NCI-H2029 treated with DMSO at 0.1 percent for 48 hours (cell line): ENCODE results near the gene MIEN1.
"Not testable (repeated sequence)": the region's sequence is repeated elsewhere in the genome, so short reads cannot be mapped to it uniquely, and the experiment has no call there.

ENCODE experiments used
- DNase-seq: peaks from one replicate; lab custom pipeline; 2025; lab: John Stamatoyannopoulos, UW

MIEN1 gene, protein sequence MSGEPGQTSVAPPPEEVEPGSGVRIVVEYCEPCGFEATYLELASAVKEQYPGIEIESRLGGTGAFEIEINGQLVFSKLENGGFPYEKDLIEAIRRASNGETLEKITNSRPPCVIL

DNA sequence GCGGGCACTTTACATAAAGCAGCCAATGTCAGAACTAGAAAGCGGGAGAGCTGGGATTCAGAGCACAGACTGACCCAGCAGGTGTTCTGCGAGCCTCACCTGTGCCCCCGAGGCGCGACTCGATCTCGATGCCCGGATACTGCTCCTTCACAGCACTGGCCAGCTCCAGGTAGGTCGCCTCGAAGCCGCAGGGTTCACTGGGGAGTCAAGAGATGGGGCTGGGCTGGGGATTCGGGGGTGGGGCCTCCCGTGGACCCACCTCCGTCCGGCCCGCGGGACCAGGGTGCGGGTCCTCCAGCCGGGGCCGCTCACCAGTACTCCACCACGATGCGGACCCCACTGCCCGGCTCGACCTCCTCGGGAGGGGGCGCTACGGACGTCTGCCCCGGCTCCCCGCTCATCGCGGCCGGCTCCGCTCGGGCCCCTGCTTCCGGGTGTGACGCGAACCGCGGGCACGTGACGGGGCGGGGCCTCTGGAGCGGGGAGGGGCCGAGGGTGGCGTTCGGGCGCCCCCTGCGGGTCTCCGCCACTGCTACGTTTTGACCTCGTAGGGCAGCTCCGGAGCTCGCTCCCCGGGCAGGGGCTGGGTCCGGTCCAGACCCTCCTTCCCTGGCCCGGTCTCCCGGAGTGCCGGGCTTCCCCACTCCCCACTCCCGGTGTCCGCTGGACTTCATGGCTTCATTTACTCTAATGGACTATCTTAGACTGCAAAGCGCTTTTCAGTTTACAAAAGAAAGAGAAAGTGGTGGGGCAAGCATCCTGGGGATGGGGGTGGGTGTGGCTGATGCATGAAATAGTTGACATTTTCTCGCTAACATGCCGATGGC lies at the start of gene MIEN1:
Gene MIEN1, minus strand, starts transcription at position 438 of the 827 bp plus-strand sequence. Its CDS starts 37 bp downstream, at position 401.
- peak; percentile 29 for DNase-seq

DNA sequence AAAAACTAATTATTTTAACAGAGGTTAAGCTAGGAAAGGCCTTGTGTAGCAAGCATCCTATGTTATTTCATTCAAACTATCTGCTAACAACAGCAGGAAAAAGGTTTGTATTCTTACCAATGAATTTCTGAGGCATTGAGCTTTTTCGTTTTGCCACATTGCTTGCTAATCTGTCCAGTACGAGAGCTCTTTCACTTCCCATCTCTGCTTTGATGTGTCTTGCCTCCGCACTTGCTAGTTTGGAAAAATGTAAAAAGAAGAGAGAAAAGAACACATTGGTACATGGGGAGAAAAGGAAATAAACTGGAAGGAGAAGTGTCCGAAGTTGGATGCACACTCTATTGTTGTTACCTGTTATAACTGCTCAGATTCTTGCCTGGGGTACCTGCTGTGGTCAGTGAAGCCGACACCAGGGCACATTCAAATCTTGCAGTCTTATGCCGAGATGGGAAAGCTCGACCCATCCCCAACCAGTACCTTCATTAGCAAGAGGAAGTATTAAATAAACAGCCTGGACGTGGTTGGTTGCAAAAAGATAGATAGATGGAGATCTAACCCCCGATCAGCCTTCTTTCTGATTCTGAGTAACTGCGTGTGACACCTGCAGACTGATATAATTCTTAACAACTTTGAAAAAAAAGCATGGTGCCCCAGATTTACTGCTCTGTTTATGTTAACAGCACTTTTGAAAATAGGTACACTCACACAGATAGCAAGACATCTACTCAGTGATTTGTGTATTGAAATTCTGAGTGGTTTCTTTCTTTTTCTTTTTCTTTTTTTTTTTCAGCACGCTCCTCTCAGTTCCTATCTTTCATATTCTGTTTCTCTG lies 47.4 kb upstream of the MIEN1 start:
- no peak for DNase-seq

DNA sequence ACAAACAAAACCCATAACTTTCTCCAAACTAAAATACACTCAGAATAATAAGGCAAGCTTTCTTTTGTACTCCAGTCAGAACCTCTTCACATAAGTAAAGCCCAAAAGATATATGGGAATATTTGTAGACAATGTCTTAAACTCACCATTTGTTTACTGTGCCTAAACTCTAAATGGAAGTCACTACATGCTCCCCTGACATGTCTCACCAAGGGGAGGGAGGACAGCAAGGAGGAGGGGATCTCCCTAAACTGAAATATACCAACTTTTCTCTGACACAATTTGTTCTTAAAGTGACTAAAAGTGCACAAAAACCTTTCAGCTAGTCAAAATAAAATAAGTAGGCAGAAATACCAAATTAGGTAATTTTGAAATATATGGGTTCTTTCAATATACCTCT lies 45.9 kb upstream of the MIEN1 start:
- no peak for DNase-seq

GRCh38 chr17:39775031-39775430 lies 44.7 kb upstream of the MIEN1 start:
- DNase-seq = no peak

DNA sequence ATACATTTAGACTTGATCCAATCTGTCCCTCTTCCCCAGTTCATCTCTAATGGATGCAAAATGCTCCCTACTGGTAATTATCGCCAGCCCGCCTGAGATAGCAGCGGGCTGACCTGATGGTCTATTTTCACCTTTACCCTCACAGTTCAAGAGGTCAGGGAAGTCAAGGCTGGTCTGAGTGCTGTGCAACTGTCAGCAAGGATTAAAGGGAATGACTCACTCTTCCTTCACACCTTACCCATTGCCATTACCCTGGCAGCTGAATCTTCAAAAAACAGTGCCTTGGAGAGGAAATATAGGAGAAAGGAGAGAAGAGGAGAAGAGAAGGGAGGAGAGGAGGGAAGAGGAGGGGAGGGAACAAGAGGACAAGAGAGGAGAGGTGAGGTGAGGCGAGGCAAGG lies 43.7 kb upstream of the MIEN1 start:
- no peak for DNase-seq

- DNase-seq = no peak
Observed at GRCh38 chr17:39772987-39773934, 42.9 kb upstream of the MIEN1 start.

- DNase-seq = no peak
Observed at GRCh38 chr17:39772415-39772814, 42.1 kb upstream of the MIEN1 start.

GRCh38 chr17:39769974-39770587 lies 39.7 kb upstream of the MIEN1 start:
- DNase-seq = peak; percentile 21

- DNase-seq = no peak
Observed at GRCh38 chr17:39767147-39767546, 36.8 kb upstream of the MIEN1 start.

GRCh38 chr17:39765766-39766165 lies 35.4 kb upstream of the MIEN1 start:
- no peak for DNase-seq

DNA sequence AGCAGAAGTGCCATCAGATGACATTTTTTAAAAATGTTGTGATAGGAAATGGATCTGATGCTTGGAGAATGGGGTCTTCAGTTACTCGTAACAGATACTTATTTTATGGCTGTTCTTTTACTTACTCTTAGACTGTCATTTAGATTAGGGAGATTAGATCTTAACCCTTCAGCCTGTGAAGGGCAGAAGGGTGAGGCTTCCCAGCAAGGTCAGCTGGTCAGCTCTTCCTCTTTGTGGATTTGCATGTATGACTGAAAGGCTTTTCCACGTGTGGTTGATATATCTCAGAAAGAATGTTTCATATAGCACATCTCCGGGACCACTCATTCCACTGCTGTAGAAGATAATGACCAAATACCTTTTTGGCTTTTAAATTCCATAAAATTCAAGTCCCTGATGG lies 34.8 kb upstream of the MIEN1 start:
- no peak for DNase-seq

DNA sequence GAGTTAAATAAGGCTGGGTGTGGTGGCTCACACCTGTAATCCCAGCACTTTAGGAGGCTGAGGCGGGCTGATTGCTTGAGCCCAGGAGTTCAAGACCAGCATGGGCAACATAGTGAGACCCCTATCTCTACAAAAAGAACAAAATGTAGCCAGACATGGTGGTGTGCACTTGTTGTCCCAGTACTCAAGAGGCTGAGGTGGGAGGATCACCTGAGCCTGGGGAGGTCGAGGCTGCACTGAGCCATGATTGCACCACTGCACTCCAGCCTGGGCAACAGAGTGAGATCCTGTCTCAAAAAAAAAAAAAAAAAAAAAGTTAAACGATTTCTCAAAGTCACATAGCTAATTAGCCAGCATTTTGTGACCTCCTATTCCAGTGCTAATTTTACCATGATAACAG lies 33.8 kb upstream of the MIEN1 start:
- DNase-seq = not testable (repeated sequence)

- DNase-seq = no peak
Observed at GRCh38 chr17:39763051-39763820, 32.9 kb upstream of the MIEN1 start.

DNA sequence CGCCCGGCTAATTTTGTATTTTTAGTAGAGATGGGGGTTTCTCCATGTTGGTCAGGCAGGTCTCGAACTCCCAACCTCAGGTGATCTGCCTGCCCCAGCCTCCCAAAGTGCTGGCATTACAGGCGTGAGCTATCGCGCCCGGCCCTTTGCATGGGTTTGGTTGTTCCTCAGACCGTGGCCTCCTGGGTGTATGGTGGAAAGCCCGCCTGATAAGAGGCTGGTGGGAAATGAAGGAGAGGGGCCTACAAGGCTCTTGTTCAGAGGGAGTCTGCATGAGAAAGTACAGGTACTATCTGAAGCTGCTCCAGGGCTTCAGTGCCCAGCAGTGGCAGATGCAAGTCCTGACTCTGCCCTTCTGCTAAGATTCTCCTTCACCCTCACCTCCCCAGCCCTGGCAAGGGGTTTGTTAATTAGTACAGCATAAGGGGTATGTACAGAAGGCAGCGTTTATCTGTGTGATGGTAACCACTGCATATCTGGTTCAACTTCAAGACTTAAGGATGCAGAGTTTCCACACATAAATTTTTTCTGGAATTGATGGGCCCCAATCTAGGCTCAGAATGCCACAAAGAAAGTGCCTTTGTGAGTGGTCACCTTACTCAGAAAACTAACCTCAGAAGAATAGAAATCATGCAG lies 31.6 kb upstream of the MIEN1 start:
- no peak for DNase-seq

DNA sequence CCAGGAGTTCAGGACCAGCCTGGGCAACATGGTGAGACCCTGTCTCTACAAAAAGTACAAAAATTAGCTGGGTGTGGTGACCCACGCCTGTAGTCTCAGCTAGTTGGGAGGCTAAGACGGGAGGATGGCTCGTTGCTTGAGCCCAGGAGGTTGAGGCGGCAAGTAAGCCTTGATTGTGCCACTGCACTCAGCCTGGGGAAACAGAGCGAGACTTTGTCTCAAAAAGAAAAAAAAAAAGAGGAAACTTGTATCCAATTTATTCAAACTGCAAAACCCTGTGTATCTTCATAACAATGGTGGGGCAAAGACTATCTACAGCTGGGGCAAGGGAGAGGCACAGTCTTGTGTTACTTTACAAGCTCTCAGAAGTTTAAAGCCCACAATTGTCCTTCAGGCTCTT lies 28.9 kb upstream of the MIEN1 start:
- no peak for DNase-seq

DNA sequence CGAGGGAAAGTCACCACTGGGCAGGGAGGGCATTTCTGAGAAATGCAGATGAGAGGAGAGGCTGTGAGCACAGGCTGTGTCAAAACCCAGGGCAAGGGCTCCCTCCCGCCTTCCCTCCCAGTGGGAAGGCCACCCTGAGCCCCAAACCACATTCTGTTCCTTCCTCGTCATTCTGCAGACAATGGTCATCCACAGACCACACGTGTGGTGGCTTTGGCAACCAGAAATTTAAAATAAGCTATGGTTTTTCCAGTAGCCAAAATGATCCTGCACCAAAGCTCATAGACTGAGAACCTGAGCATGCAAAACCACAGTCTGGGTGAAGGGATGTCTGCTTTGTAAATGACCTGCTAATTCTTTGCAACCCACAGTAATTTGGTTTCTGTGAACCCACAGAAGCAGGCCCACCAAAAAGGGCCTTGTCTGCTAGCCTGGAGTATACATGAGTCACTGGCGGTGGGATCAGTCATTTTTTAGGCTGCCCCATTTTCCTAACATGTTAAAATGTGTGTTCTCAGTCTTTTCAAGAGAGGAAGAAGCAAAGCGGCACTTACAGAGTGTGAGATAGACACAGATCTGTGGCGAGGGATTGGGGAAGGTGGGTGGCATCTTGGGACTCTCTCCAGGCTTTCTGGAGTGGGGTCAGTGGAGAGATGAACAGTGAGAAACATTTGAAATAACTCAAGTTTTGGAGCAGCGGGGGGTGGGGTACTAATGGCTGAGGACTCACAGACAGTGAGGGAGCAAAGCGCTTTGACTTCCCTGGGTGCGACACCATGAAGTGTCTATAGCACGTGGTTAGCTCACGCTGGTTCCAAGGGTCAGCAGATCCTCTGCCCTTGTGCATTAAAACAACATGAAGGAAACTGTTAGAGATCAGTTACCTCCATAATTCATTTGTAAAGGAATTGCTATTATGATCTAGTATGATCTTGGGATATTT lies 27.9 kb upstream of the MIEN1 start:
- no peak for DNase-seq

DNA sequence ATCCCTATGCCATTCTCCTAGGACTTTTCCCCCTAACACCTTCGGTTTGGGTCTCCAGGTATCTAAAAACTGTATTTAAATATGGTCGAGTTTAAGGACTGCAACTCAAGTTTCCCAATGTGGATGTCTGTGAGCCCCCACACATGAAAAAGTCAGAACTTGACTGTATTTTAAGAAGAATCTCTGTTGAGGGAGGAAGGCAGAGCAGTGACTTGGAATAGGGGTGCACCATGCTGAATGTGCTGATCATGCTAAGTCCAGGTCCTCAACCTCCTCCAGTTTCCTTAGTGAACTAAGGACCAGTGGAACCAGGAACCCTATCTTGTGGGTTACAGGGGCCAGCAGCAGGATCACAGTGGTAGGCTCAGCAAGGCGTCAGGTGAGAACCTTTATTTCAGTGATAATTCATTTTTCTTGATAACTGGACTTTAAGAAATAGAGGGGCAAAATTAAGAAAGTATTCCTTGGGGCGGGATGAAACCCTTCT lies 26.9 kb upstream of the MIEN1 start:
- no peak for DNase-seq

- DNase-seq = no peak
Observed at GRCh38 chr17:39756380-39757079, 26.2 kb upstream of the MIEN1 start.
